CD4-positive, alpha-beta T cell (primary cell): ENCODE results near the gene ATF2. TPM values are rescaled to one million over a fixed set of nuclear protein-coding genes. Genes with fewer than 3 reads are reported as not detected.
A peak's percentile ranks its signal among the peaks of the same experiment; 100 is the strongest.

Experiments
- ATAC-seq: fragments of 200-7000 bp; cut with Tn5 transposase; one replicate; pipeline ENCODE4 v1.10.0; 2022; ENCODE audit warnings: mild to moderate bottlenecking; ENCODE audit not compliant: poor library complexity
- CTCF ChIA-PET: fragments of 350-600 bp; sonication (Branson Sonifier 250); formaldehyde crosslinking; loops from one replicate; lab custom pipeline; 2021; ENCODE audit warnings: antibody characterized with exemption, inconsistent platforms; lab: Charles Lee
- POLR2A ChIA-PET: fragments of 350-600 bp; sonication (Branson Sonifier 250); formaldehyde crosslinking; loops from one replicate; lab custom pipeline; 2021; ENCODE audit warnings: antibody characterized with exemption, inconsistent platforms; lab: Charles Lee
- DNase-seq, 14 experiments: peaks; one replicate each; pipeline ENCODE4 v3.0.0-alpha.2; 2013 to 2020; ENCODE audit warnings: mixed read lengths in 2 of 14
- H3K27ac ChIP-seq, 2 donors: one replicate each; pipeline versions ENCODE4 v1.5.1 to v1.7.0; 2013; ENCODE audit warnings: low read length in 2 of 2, low read depth in 1 of 2, mild to moderate bottlenecking in 1 of 2
- H3K27me3 ChIP-seq, 2 experiments: 1 replicate in 1 of 2; 2 replicates in 1 of 2; pipeline versions ENCODE4 v1.6.1 to v1.7.0; 2013; ENCODE audit warnings: low read length in 2 of 2, control low read depth in 1 of 2, mild to moderate bottlenecking in 1 of 2, moderate library complexity in 1 of 2; ENCODE audit not compliant: insufficient read depth in 2 of 2, control insufficient read depth in 1 of 2
- H3K36me3 ChIP-seq: one replicate; pipeline ENCODE4 v1.6.1; 2013; ENCODE audit warnings: low read length, control low read depth; ENCODE audit not compliant: insufficient read depth
- H3K4me1 ChIP-seq: one replicate; pipeline ENCODE4 v1.6.1; 2013; ENCODE audit warnings: low read length, control low read depth; ENCODE audit not compliant: insufficient read depth
- H3K4me3 ChIP-seq: one replicate; pipeline ENCODE4 v1.5.1; 2013; ENCODE audit warnings: mild to moderate bottlenecking, low read length, moderate library complexity
- H3K9me3 ChIP-seq, 2 experiments: 1 replicate in 1 of 2; 2 replicates in 1 of 2; pipeline versions ENCODE4 v1.6.1 to v1.7.0; 2013; ENCODE audit warnings: low read length in 2 of 2, mild to moderate bottlenecking in 2 of 2, control low read depth in 1 of 2, moderate library complexity in 1 of 2; ENCODE audit not compliant: control insufficient read depth in 1 of 2, insufficient read depth in 1 of 2
- H3K27ac Mint-ChIP-seq: one replicate; pipeline ENCODE4 v1.8.0; 2020; ENCODE audit warnings: mixed read lengths
- H3K27me3 Mint-ChIP-seq: one replicate; pipeline ENCODE4 v1.8.0; 2021; ENCODE audit warnings: mixed read lengths
- H3K36me3 Mint-ChIP-seq: one replicate; pipeline ENCODE4 v1.8.0; 2021; ENCODE audit warnings: low read depth, mixed read lengths
- H3K4me1 Mint-ChIP-seq: one replicate; pipeline ENCODE4 v1.8.0; 2021; ENCODE audit warnings: low read depth, mixed read lengths
- H3K4me3 Mint-ChIP-seq: one replicate; pipeline ENCODE4 v1.8.0; 2020; ENCODE audit warnings: mild to moderate bottlenecking, mixed read lengths
- H3K9me3 Mint-ChIP-seq: one replicate; pipeline ENCODE4 v1.8.0; 2020; ENCODE audit warnings: mixed read lengths
- intact Hi-C, 2 experiments: fragments of 100-400 bp; cut with DNase I in 1 of 2; cut with micrococcal nuclease in 1 of 2; formaldehyde crosslinking; loops; one replicate each; pipeline versions ENCODE4 v1.15.1 to v1.9.0; 2023 to 2025; cut with DNase I, micrococcal nuclease
- total RNA-seq, 174 experiments: library from RNA in 2 of 174; stranded (reverse) in 2 of 174; gene quantifications; one replicate each; pipeline ENCODE4 v1.2.3 and lab custom pipeline; 2021 to 2026
- TF ChIP-seq, protein P1 (sequence below): fragments of 200-600 bp; IDR thresholded peaks from one replicate; pipeline ENCODE4 v1.8.0; 2022; ENCODE audit warnings: antibody characterized with exemption, mild to moderate bottlenecking

The ATF2 gene
- total RNA-seq, 2 experiments from 2014 or later: 44.7 to 44.8 TPM

DNA sequence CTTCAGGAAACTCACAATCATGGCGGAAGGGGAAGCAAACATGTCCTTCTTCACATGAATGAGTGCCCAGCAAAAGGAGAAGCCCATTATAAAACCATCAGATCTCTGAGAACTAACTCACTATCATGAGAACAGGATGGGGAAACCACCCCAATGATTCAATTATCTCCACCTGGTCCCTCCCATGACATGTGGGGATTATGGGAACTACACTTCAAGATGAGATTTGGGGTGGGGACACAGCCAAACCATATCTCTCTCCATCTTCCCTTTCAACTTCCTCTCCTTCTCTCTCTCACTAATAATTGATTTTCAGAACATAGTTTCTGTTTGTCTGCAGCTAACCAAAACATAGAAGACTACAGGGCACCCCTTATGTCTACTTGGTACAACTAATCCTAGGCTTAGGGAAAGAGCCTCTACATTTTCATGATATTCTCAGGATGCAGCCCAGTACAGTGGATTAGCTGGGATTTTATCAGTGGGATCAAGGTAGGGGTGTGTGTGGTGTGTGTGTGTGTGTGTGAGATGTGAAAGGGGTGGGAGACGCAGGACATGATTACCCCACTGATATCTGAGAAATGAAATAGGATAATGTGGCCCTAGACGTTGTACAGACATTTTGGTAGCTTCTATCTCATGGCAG is 2.8 kb upstream of the ATF2 start:
- Histone ChIP-seq H3K4me3 (no peak overlapping the region), H3K27me3 (no peaks in the 10 kb centered on the region), H3K36me3 (peaks cover 7% of the 10 kb centered on the region), H3K27ac (no peak overlapping the region), H3K4me1 (peaks cover 10% of the 10 kb centered on the region), H3K9me3 (no peaks in the 10 kb centered on the region)
- DNase-seq (no peak), ATAC-seq (no peak)
- H3K27ac Mint-ChIP-seq: peak overlapping the region; percentile 57
- no peaks in the 10 kb centered on the region for H3K9me3 Mint-ChIP-seq
- no peak overlapping the region for H3K4me3 Mint-ChIP-seq
- intact Hi-C loops: no loop called here
- TF ChIP-seq, protein P1, sequence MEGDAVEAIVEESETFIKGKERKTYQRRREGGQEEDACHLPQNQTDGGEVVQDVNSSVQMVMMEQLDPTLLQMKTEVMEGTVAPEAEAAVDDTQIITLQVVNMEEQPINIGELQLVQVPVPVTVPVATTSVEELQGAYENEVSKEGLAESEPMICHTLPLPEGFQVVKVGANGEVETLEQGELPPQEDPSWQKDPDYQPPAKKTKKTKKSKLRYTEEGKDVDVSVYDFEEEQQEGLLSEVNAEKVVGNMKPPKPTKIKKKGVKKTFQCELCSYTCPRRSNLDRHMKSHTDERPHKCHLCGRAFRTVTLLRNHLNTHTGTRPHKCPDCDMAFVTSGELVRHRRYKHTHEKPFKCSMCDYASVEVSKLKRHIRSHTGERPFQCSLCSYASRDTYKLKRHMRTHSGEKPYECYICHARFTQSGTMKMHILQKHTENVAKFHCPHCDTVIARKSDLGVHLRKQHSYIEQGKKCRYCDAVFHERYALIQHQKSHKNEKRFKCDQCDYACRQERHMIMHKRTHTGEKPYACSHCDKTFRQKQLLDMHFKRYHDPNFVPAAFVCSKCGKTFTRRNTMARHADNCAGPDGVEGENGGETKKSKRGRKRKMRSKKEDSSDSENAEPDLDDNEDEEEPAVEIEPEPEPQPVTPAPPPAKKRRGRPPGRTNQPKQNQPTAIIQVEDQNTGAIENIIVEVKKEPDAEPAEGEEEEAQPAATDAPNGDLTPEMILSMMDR: no peak
- ChIA-PET POLR2A (interaction anchor here (1.9 kb wide), 1 partner anchor 11 kb away, joined by 8 read pairs; the partner anchor contains the start of gene ATP5MC3), CTCF (no interaction called here)
- H3K36me3 Mint-ChIP-seq: peaks cover 24% of the 10 kb centered on the region
- peaks cover 52% of the 10 kb centered on the region for H3K4me1 Mint-ChIP-seq
- no peaks in the 10 kb centered on the region for H3K27me3 Mint-ChIP-seq

DNA sequence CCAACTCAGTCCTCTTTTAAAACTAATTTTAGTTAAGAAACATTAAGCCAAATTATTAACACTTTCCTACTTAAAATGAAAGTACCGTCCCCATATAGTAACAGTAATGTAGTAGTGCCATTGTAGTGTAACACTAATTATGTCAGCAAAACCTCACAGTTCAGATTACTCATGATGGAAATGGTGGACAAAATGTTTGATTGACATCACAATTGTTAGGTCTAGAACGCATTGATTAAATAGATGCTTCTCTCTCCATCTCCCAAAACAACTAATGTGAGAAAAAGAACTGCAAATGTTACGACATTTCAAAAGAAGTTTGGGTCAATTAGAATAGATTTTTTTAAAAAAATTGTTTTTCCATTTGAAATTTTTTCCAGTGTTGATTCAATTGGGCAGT is 1.2 kb upstream of the ATF2 start:
- POLR2A ChIA-PET: interaction anchor here (2.3 kb wide), 1 partner anchor 11 kb away, joined by 54 read pairs; the partner anchor contains the start of gene ATP5MC3

DNA sequence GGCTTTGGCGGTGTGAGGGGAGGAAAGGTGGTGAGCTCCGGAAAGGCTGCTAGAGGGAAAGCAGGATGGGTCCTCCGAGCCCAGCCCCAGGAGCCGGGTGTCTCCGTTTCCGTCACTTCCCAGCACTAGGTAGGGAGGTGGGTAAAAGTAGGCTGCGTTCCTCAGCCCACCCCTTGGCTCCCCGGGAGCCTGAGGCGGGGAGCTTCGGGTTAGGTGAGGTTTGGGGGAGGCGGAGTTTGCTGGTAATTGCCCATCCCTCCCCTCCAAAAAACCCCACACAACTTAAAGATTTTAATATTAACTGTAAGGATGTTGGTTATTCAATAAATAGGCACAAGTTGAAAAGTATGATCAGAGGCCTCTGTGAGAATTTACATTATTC is 552 bp upstream of the ATF2 start:
- ChIA-PET CTCF (interaction anchor here (0.9 kb wide), 1 partner anchor 11 kb away, joined by 3 read pairs; no protein-coding TSS in a partner anchor), POLR2A (interaction anchor here (0.6 to 2.3 kb wide), 10 partner anchors 9 to 1203 kb away, joined by 3 to 54 read pairs (median 4); partner anchors contain the start of genes ATP5MC3 and SCRN3)
- Histone ChIP-seq H3K27me3 (no peaks in the 10 kb centered on the region), H3K27ac (peak overlapping the region; percentile 69 to 71), H3K4me1 (peaks cover 18% of the 10 kb centered on the region), H3K36me3 (no peaks in the 10 kb centered on the region), H3K4me3 (peak overlapping the region; percentile 90), H3K9me3 (no peaks in the 10 kb centered on the region)
- Mint-ChIP-seq H3K4me1 (peaks cover 66% of the 10 kb centered on the region), H3K4me3 (peak overlapping the region; percentile 91), H3K27me3 (no peaks in the 10 kb centered on the region), H3K27ac (peak overlapping the region; percentile 90), H3K9me3 (no peaks in the 10 kb centered on the region), H3K36me3 (peaks cover 22% of the 10 kb centered on the region)
- ATAC-seq: peak; percentile 19
- TF ChIP-seq, protein P1: no peak
- intact Hi-C loops: loop anchor here (1.0 to 10.0 kb wide), 3 partner anchors 12 to 924 kb away; partner anchors contain the start of genes ATP5MC3 (in 1 of the 2) and OLA1 (in 1 of the 2)
- no peak for DNase-seq

More for the DNA sequence above, 1.2 kb upstream of the ATF2 start:
- intact Hi-C loops: loop anchor here in 1 of 2 experiments (10.0 kb wide), 1 partner anchor 924 kb away; the partner anchor contains the start of gene OLA1
- DNase-seq: no peak
- H3K4me1 Mint-ChIP-seq: peaks cover 66% of the 10 kb centered on the region
- peak overlapping the region; percentile 69 to 71 for H3K27ac ChIP-seq
- CTCF ChIA-PET: interaction anchor here (0.8 kb wide), 1 partner anchor 11 kb away, joined by 3 read pairs; no protein-coding TSS in a partner anchor
- H3K27me3 Mint-ChIP-seq: no peaks in the 10 kb centered on the region
- H3K9me3 Mint-ChIP-seq: no peaks in the 10 kb centered on the region
- H3K36me3 ChIP-seq: no peaks in the 10 kb centered on the region
- peaks cover 22% of the 10 kb centered on the region for H3K36me3 Mint-ChIP-seq
- peak overlapping the region; percentile 91 for H3K4me3 Mint-ChIP-seq
- H3K4me3 ChIP-seq: no peak overlapping the region
- no peaks in the 10 kb centered on the region for H3K9me3 ChIP-seq
- TF ChIP-seq, protein P1: no peak
- H3K27ac Mint-ChIP-seq: peak overlapping the region; percentile 90
- ATAC-seq: no peak
- H3K4me1 ChIP-seq: peaks cover 18% of the 10 kb centered on the region
- no peaks in the 10 kb centered on the region for H3K27me3 ChIP-seq
